Right renal cortex interstitium (tissue), 3 donors: ENCODE results near the gene ACOT2. TPM values are rescaled to one million over a fixed set of nuclear protein-coding genes. Genes with fewer than 3 reads are reported as not detected.
"Not testable (repeated sequence)": the region's sequence is repeated elsewhere in the genome, so short reads cannot be mapped to it uniquely, and the experiment has no call there.

Source experiments
- DNase-seq, 3 donors: peaks; one replicate each; pipeline ENCODE4 v3.0.0-alpha.2; 2013; ENCODE audit warnings: low read depth in 3 of 3, low spot score in 2 of 3
- polyA plus RNA-seq, 3 donors: library from polyadenylated mRNA; unstranded; fragments of 120-200 nt; gene quantifications; one replicate each; pipeline ENCODE4 v1.2.1, GENCODE V29; 2013; ENCODE audit not compliant: insufficient read length in 3 of 3

ACOT2 gene
- polyA plus RNA-seq, 3 donors = 53.3 to 78.2 (median 68.5) TPM

GRCh38 chr14:73567358-73567757, 1.7 kb upstream of the ACOT2 start:
- DNase-seq = no peak

GRCh38 chr14:73567951-73568885, 795 bp upstream of the ACOT2 start:
- DNase-seq = no peak

GRCh38 chr14:73568886-73569184, 178 bp upstream of the ACOT2 start:
- not testable (repeated sequence) for DNase-seq

- not testable (repeated sequence) for DNase-seq
These were observed 1.9 kb downstream of the ACOT2 start for GRCh38 chr14:73570913-73571312.

- DNase-seq = not testable (repeated sequence)
These were observed 4.0 kb downstream of the ACOT2 start for GRCh38 chr14:73573034-73573433.

GRCh38 chr14:73573740-73574139, 4.7 kb downstream of the ACOT2 start:
- DNase-seq = not testable (repeated sequence)

GRCh38 chr14:73574251-73574650, 5.2 kb downstream of the ACOT2 start:
- not testable (repeated sequence) for DNase-seq

GRCh38 chr14:73576391-73576790, 7.4 kb downstream of the ACOT2 start:
- no peak for DNase-seq

- not testable (repeated sequence) for DNase-seq
These were observed 8.2 kb downstream of the ACOT2 start for GRCh38 chr14:73577214-73577613.

- DNase-seq = not testable (repeated sequence)
These were observed 13.3 kb downstream of the ACOT2 start for GRCh38 chr14:73582102-73582979.

GRCh38 chr14:73588695-73589094, 19.7 kb downstream of the ACOT2 start:
- DNase-seq = no peak

- no peak for DNase-seq
These were observed 20.1 kb downstream of the ACOT2 start for GRCh38 chr14:73589116-73589515.

GRCh38 chr14:73590673-73591004, 21.6 kb downstream of the ACOT2 start:
- DNase-seq = not testable (repeated sequence)

GRCh38 chr14:73591690-73592449, 22.9 kb downstream of the ACOT2 start, which contains the start of gene ACOT4:
Gene ACOT4, plus strand, starts transcription at chr14:73591873. Its CDS starts 87 bp downstream, at chr14:73591960.
- no peak for DNase-seq

- DNase-seq = no peak
These were observed 25.5 kb downstream of the ACOT2 start for GRCh38 chr14:73594491-73594890.

- no peak for DNase-seq
These were observed 30.5 kb downstream of the ACOT2 start for GRCh38 chr14:73599499-73599898.

- DNase-seq = no peak
These were observed 34.0 kb downstream of the ACOT2 start for GRCh38 chr14:73602994-73603393.

GRCh38 chr14:73606271-73606670, 37.3 kb downstream of the ACOT2 start:
- no peak for DNase-seq

GRCh38 chr14:73607241-73607640, 38.2 kb downstream of the ACOT2 start:
- no peak for DNase-seq

GRCh38 chr14:73610687-73611086, 41.7 kb downstream of the ACOT2 start:
- DNase-seq = no peak
